ENCODE data around the gene EDN3.
A peak's percentile ranks its signal among the peaks of the same experiment; 100 is the strongest.
"Not testable (repeated sequence)": the region's sequence is repeated elsewhere in the genome, so short reads cannot be mapped to it uniquely, and the experiment has no call there.

EDN3 gene

GRCh38 chr20:59322081-59322480, 21.7 kb downstream of the EDN3 start:
- ATAC-seq, result no peak
- H3K4me3 Mint-ChIP-seq, result no peak overlapping the region
- H3K27me3 Mint-ChIP-seq, result peaks cover 27% of the 10 kb centered on the region
- H3K27ac Mint-ChIP-seq, result no peak overlapping the region
- H3K4me1 Mint-ChIP-seq, result no peaks in the 10 kb centered on the region
- no peaks in the 10 kb centered on the region for H3K36me3 Mint-ChIP-seq
- H3K9me3 Mint-ChIP-seq, result no peaks in the 10 kb centered on the region

- Mint-ChIP-seq H3K4me1 (no peaks in the 10 kb centered on the region), H3K4me3 (no peak overlapping the region), H3K9me3 (no peaks in the 10 kb centered on the region), H3K27ac (no peak overlapping the region), H3K36me3 (no peaks in the 10 kb centered on the region), H3K27me3 (peaks cover 34% of the 10 kb centered on the region)
- no peak for ATAC-seq
These were observed 22.4 kb downstream of the EDN3 start for GRCh38 chr20:59322585-59323454.

- no peak overlapping the region for H3K27ac Mint-ChIP-seq
- ATAC-seq, result no peak
These were observed 23.3 kb downstream of the EDN3 start for GRCh38 chr20:59323731-59324130.

GRCh38 chr20:59324521-59325141, 24.2 kb downstream of the EDN3 start:
- Mint-ChIP-seq H3K27me3 (peaks cover 49% of the 10 kb centered on the region), H3K36me3 (no peaks in the 10 kb centered on the region), H3K27ac (no peak overlapping the region), H3K9me3 (no peaks in the 10 kb centered on the region), H3K4me3 (no peak overlapping the region), H3K4me1 (no peaks in the 10 kb centered on the region)
- no peak for ATAC-seq

More at GRCh38 chr20:59323731-59324130, 23.3 kb downstream of the EDN3 start:
- H3K4me1 Mint-ChIP-seq, result no peaks in the 10 kb centered on the region
- H3K4me3 Mint-ChIP-seq, result no peak overlapping the region
- H3K9me3 Mint-ChIP-seq, result no peaks in the 10 kb centered on the region
- peaks cover 43% of the 10 kb centered on the region for H3K27me3 Mint-ChIP-seq
- H3K36me3 Mint-ChIP-seq, result no peaks in the 10 kb centered on the region

- H3K36me3 Mint-ChIP-seq, result no peaks in the 10 kb centered on the region
- H3K27ac Mint-ChIP-seq, result no peak overlapping the region
- peaks cover 49% of the 10 kb centered on the region for H3K27me3 Mint-ChIP-seq
- no peaks in the 10 kb centered on the region for H3K4me1 Mint-ChIP-seq
- no peak for ATAC-seq
- H3K9me3 Mint-ChIP-seq, result no peaks in the 10 kb centered on the region
- H3K4me3 Mint-ChIP-seq, result no peak overlapping the region
These were observed 24.7 kb downstream of the EDN3 start for GRCh38 chr20:59325142-59325523.

GRCh38 chr20:59326188-59326587, 25.8 kb downstream of the EDN3 start:
- Mint-ChIP-seq H3K36me3 (no peaks in the 10 kb centered on the region), H3K27me3 (peaks cover 55% of the 10 kb centered on the region), H3K4me1 (no peaks in the 10 kb centered on the region), H3K4me3 (no peak overlapping the region), H3K27ac (no peak overlapping the region), H3K9me3 (no peaks in the 10 kb centered on the region)
- ATAC-seq, result no peak

GRCh38 chr20:59328071-59328470, 27.7 kb downstream of the EDN3 start:
- H3K4me1 Mint-ChIP-seq, result no peaks in the 10 kb centered on the region
- no peak overlapping the region for H3K27ac Mint-ChIP-seq
- H3K9me3 Mint-ChIP-seq, result no peaks in the 10 kb centered on the region
- no peak for ATAC-seq
- H3K4me3 Mint-ChIP-seq, result no peak overlapping the region
- H3K27me3 Mint-ChIP-seq, result peaks cover 68% of the 10 kb centered on the region
- no peaks in the 10 kb centered on the region for H3K36me3 Mint-ChIP-seq

- Mint-ChIP-seq H3K27me3 (peaks cover 62% of the 10 kb centered on the region), H3K4me1 (no peaks in the 10 kb centered on the region), H3K9me3 (no peaks in the 10 kb centered on the region), H3K36me3 (no peaks in the 10 kb centered on the region), H3K27ac (no peak overlapping the region), H3K4me3 (no peak overlapping the region)
- ATAC-seq, result peak; percentile 63
These were observed 31.4 kb downstream of the EDN3 start for GRCh38 chr20:59331721-59332329.

GRCh38 chr20:59333260-59333845, 32.9 kb downstream of the EDN3 start:
- ATAC-seq, result no peak
- no peak overlapping the region for H3K27ac Mint-ChIP-seq
- H3K4me1 Mint-ChIP-seq, result no peaks in the 10 kb centered on the region
- peaks cover 47% of the 10 kb centered on the region for H3K27me3 Mint-ChIP-seq
- H3K36me3 Mint-ChIP-seq, result no peaks in the 10 kb centered on the region
- no peaks in the 10 kb centered on the region for H3K9me3 Mint-ChIP-seq
- H3K4me3 Mint-ChIP-seq, result no peak overlapping the region

- Mint-ChIP-seq H3K36me3 (no peaks in the 10 kb centered on the region), H3K4me1 (no peaks in the 10 kb centered on the region), H3K9me3 (no peaks in the 10 kb centered on the region)
These were observed 33.5 kb downstream of the EDN3 start for GRCh38 chr20:59333951-59334350.

GRCh38 chr20:59334651-59335300, 34.4 kb downstream of the EDN3 start:
- Mint-ChIP-seq H3K4me3 (no peak overlapping the region), H3K36me3 (no peaks in the 10 kb centered on the region), H3K27me3 (peaks cover 37% of the 10 kb centered on the region), H3K27ac (no peak overlapping the region), H3K9me3 (no peaks in the 10 kb centered on the region), H3K4me1 (no peaks in the 10 kb centered on the region)
- no peak for ATAC-seq

More at GRCh38 chr20:59333951-59334350, 33.5 kb downstream of the EDN3 start:
- ATAC-seq, result no peak
- no peak overlapping the region for H3K27ac Mint-ChIP-seq
- H3K27me3 Mint-ChIP-seq, result peaks cover 41% of the 10 kb centered on the region
- H3K4me3 Mint-ChIP-seq, result no peak overlapping the region

GRCh38 chr20:59335377-59335776, 35.0 kb downstream of the EDN3 start:
- ATAC-seq, result no peak
- Mint-ChIP-seq H3K4me1 (no peaks in the 10 kb centered on the region), H3K9me3 (no peaks in the 10 kb centered on the region), H3K36me3 (no peaks in the 10 kb centered on the region), H3K27ac (no peak overlapping the region), H3K4me3 (no peak overlapping the region), H3K27me3 (peaks cover 37% of the 10 kb centered on the region)

GRCh38 chr20:59336540-59336939, 36.1 kb downstream of the EDN3 start:
- Mint-ChIP-seq H3K36me3 (no peaks in the 10 kb centered on the region), H3K27me3 (peaks cover 28% of the 10 kb centered on the region), H3K27ac (no peak overlapping the region), H3K4me3 (no peak overlapping the region), H3K4me1 (no peaks in the 10 kb centered on the region), H3K9me3 (no peaks in the 10 kb centered on the region)
- no peak for ATAC-seq

- not testable (repeated sequence) for H3K27ac Mint-ChIP-seq, ATAC-seq, H3K36me3 Mint-ChIP-seq
These were observed 38.0 kb downstream of the EDN3 start for GRCh38 chr20:59338444-59338843.

More at GRCh38 chr20:59338444-59338843, 38.0 kb downstream of the EDN3 start:
- not testable (repeated sequence) for H3K9me3 Mint-ChIP-seq, H3K4me3 Mint-ChIP-seq, H3K4me1 Mint-ChIP-seq
- peaks cover 14% of the 10 kb centered on the region for H3K27me3 Mint-ChIP-seq
